Measurements from ENCODE around the gene GABRG3. TPM values are rescaled to one million over a fixed set of nuclear protein-coding genes. Genes with fewer than 3 reads are reported as not detected.

GABRG3 gene
- total RNA-seq, 1 experiment from 2014 or later: 0.15 TPM

DNA sequence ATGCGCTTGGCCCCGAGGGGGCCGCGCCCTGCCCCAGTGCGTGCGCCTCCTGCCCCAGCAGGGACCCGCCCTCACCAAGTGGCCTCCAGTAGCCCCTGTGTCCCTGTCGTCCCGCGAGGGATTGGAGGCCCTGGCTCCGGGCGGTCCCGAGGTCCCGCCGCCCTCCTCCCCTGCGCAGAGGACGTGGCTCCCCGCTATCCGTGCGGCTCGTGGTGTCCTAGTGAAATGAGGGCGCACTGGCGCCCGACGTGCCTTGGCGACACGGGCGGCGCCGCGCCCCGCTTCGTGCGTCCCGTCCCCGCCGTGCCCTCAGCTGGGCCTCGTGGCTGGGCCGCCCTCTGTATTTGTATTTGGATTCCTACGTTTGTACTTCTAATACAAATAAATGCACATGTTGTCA lies 570.6 kb downstream of the GABRG3 start:
- Histone ChIP-seq H4K5ac (ENCODE audit: insufficient read length, low read depth, low read length) (no peak overlapping the region), H4K20me1 (ENCODE audit: control insufficient read depth, insufficient read depth, insufficient read length) (no peaks in the 10 kb centered on the region), H3K9me3 (ENCODE audit: control insufficient read depth, low read depth, low read length) (no peaks in the 10 kb centered on the region), H2BK120ac (ENCODE audit: low read depth, low read length, poor library complexity, severe bottlenecking) (no peak overlapping the region), H3K27ac (ENCODE audit: insufficient read length, low read depth, low read length) (no peak overlapping the region), H2BK20ac (ENCODE audit: low read depth, low read length, poor library complexity, severe bottlenecking) (no peak overlapping the region), H2BK5ac (ENCODE audit: insufficient read length, low read length) (no peak overlapping the region), H3K4me1 (ENCODE audit: insufficient read depth, low read length) (no peaks in the 10 kb centered on the region), H3K4ac (ENCODE audit: low read depth, low read length) (no peak overlapping the region), H3K18ac (ENCODE audit: insufficient read length, low read depth, low read length) (no peak overlapping the region), H4K91ac (ENCODE audit: insufficient read length, low read depth, low read length) (no peak overlapping the region), H3K79me2 (ENCODE audit: insufficient read depth, low read length) (no peaks in the 10 kb centered on the region), H3K23ac (ENCODE audit: insufficient read length, low read depth, low read length) (no peak overlapping the region), H3T11ph (ENCODE audit: low read length) (no peak overlapping the region), H4K8ac (replicated peaks; ENCODE audit: insufficient read length, low read depth, low read length) (no peak overlapping the region), H3K56ac (ENCODE audit: insufficient read length, low read depth, low read length) (no peak overlapping the region), H3K14ac (ENCODE audit: insufficient read depth, low read length) (no peak overlapping the region), H3K27me3 (ENCODE audit: insufficient read depth, low read length) (no peaks in the 10 kb centered on the region), H2AFZ (ENCODE audit: low read length) (no peak overlapping the region), H3K23me2 (ENCODE audit: insufficient read length, low read depth, low read length, poor library complexity, severe bottlenecking) (no peaks in the 10 kb centered on the region), H2AK5ac (ENCODE audit: insufficient read length, low read length) (no peak overlapping the region), H3K4me2 (ENCODE audit: insufficient read depth, insufficient read length, low read length) (no peak overlapping the region), H3K79me1 (ENCODE audit: insufficient read depth, low read depth, low read length, poor library complexity, severe bottlenecking) (no peaks in the 10 kb centered on the region), H2BK15ac (ENCODE audit: low read depth, low read length) (no peak overlapping the region), H3K9ac (ENCODE audit: extremely low read depth, insufficient read length, low read length) (no peak overlapping the region), H2BK12ac (ENCODE audit: insufficient read length, low read depth, low read length) (no peak overlapping the region)
- H3K27ac Mint-ChIP-seq: no peak overlapping the region
- no peaks in the 10 kb centered on the region; the same call in none of the 2 replicates for H3K27me3 Mint-ChIP-seq (ENCODE audit: low read depth)
- WGBS (ENCODE audit: extremely low coverage, insufficient read length, low lambda C conversion rate): no CpG with 5 or more reads among the region's 40 CpGs
- H3K36me3 Mint-ChIP-seq (ENCODE audit: insufficient read depth in 1 of 3, low read depth in 3 of 3): no peaks in the 10 kb centered on the region; a peak in 1 of 7 replicates
- peaks cover 10 to 14% of the 10 kb centered on the region in 2 experiments for H3K4me1 Mint-ChIP-seq
- H3K9me3 Mint-ChIP-seq: no peaks in the 10 kb centered on the region
- TF ChIP-seq, protein P1, sequence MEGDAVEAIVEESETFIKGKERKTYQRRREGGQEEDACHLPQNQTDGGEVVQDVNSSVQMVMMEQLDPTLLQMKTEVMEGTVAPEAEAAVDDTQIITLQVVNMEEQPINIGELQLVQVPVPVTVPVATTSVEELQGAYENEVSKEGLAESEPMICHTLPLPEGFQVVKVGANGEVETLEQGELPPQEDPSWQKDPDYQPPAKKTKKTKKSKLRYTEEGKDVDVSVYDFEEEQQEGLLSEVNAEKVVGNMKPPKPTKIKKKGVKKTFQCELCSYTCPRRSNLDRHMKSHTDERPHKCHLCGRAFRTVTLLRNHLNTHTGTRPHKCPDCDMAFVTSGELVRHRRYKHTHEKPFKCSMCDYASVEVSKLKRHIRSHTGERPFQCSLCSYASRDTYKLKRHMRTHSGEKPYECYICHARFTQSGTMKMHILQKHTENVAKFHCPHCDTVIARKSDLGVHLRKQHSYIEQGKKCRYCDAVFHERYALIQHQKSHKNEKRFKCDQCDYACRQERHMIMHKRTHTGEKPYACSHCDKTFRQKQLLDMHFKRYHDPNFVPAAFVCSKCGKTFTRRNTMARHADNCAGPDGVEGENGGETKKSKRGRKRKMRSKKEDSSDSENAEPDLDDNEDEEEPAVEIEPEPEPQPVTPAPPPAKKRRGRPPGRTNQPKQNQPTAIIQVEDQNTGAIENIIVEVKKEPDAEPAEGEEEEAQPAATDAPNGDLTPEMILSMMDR (conservative IDR thresholded peaks at IDR 0.05): no peak
- H3K4me3 Mint-ChIP-seq: no peak overlapping the region
- DNase-seq: no peak
